Caco-2 (cell line): ENCODE data around the gene REXO2. TPM values are rescaled to one million over a fixed set of nuclear protein-coding genes. Genes with fewer than 3 reads are reported as not detected.

ENCODE experiments used
- BruUV-seq: library from RNA; stranded (reverse); fragments of 400-500 nt; replicated peaks from 2 replicates; lab custom pipeline; 2021; lab: Mats Ljungman, UMichigan
- CTCF ChIA-PET: fragments of 300-600 bp; sonication (Branson Sonifier 250); formaldehyde crosslinking; loops from one replicate; lab custom pipeline; 2022; ENCODE audit warnings: antibody characterized with exemption; lab: Charles Lee
- POLR2A ChIA-PET: fragments of 300-600 bp; sonication (Branson Sonifier 250); formaldehyde crosslinking; loops from one replicate; lab custom pipeline; 2022; ENCODE audit warnings: antibody characterized with exemption; lab: Charles Lee
- DNase-seq, 2 experiments: peaks; one replicate each; pipeline versions ENCODE4 v3.0.0 to v3.0.0-alpha.2; 2020 to 2022
- H3K27me3 ChIP-seq: replicated peaks from 2 replicates; pipeline ENCODE4 v1.6.0; 2011; ENCODE audit warnings: low read length; ENCODE audit not compliant: control insufficient read depth, insufficient read depth
- H3K36me3 ChIP-seq: 2 replicates; pipeline ENCODE4 v1.5.1; 2011; ENCODE audit warnings: low read length; ENCODE audit not compliant: control insufficient read depth, insufficient read depth
- H3K4me1 ChIP-seq: fragments of 250-450 bp; sonication (Bioruptor Pico); 2 replicates; pipeline ENCODE4 v1.5.1; 2020; ENCODE audit warnings: mild to moderate bottlenecking
- H3K4me3 ChIP-seq: 2 replicates; pipeline ENCODE4 v1.5.1; 2011; ENCODE audit warnings: low read depth, mild to moderate bottlenecking, control low read depth, low read length
- H3K9me3 ChIP-seq: fragments of 250-450 bp; sonication (Bioruptor Pico); 2 replicates; pipeline ENCODE4 v1.5.1; 2020; ENCODE audit warnings: mild to moderate bottlenecking, moderate library complexity
- H3K27ac Mint-ChIP-seq: one replicate; pipeline ENCODE4 v1.8.0; 2022; ENCODE audit warnings: mixed read lengths; ENCODE audit not compliant: unreplicated experiment
- H3K27me3 Mint-ChIP-seq: one replicate; pipeline ENCODE4 v1.8.0; 2022; ENCODE audit warnings: mixed read lengths; ENCODE audit not compliant: insufficient read depth, unreplicated experiment
- H3K36me3 Mint-ChIP-seq: one replicate; pipeline ENCODE4 v1.8.0; 2022; ENCODE audit warnings: mild to moderate bottlenecking, mixed read lengths; ENCODE audit not compliant: insufficient read depth, unreplicated experiment
- H3K4me1 Mint-ChIP-seq: one replicate; pipeline ENCODE4 v1.8.0; 2022; ENCODE audit warnings: low read depth, mixed read lengths; ENCODE audit not compliant: unreplicated experiment
- H3K4me3 Mint-ChIP-seq: one replicate; pipeline ENCODE4 v1.8.0; 2022; ENCODE audit warnings: mild to moderate bottlenecking, moderate library complexity, mixed read lengths; ENCODE audit not compliant: unreplicated experiment
- H3K9me3 Mint-ChIP-seq: one replicate; pipeline ENCODE4 v1.8.0; 2022; ENCODE audit warnings: mixed read lengths; ENCODE audit not compliant: unreplicated experiment
- intact Hi-C: fragments of 100-400 bp; cut with micrococcal nuclease; formaldehyde crosslinking; loops from one replicate; pipeline ENCODE4 v1.10.0; 2022; ENCODE audit not compliant: unreplicated experiment
- total RNA-seq: library from RNA; stranded (reverse); gene quantifications from 2 replicates; pipeline ENCODE4 v1.2.3, GENCODE V29; 2022
- TF ChIP-seq, protein P1 (sequence below), 2 experiments: fragments of 200-600 bp in 1 of 2; IDR thresholded peaks; 1 replicate in 1 of 2; 2 replicates in 1 of 2; pipeline versions ENCODE4 v1.5.1 to v1.8.0; 2011 to 2022; ENCODE audit warnings: antibody characterized with exemption in 1 of 2, control low read depth in 1 of 2, inconsistent platforms in 1 of 2, low read depth in 1 of 2, low read length in 1 of 2, mild to moderate bottlenecking in 1 of 2, moderate library complexity in 1 of 2; ENCODE audit not compliant: insufficient read depth in 1 of 2, severe bottlenecking in 1 of 2, unreplicated experiment in 1 of 2

REXO2 gene
- total RNA-seq, 1 experiment from 2014 or later: 241 TPM

DNA sequence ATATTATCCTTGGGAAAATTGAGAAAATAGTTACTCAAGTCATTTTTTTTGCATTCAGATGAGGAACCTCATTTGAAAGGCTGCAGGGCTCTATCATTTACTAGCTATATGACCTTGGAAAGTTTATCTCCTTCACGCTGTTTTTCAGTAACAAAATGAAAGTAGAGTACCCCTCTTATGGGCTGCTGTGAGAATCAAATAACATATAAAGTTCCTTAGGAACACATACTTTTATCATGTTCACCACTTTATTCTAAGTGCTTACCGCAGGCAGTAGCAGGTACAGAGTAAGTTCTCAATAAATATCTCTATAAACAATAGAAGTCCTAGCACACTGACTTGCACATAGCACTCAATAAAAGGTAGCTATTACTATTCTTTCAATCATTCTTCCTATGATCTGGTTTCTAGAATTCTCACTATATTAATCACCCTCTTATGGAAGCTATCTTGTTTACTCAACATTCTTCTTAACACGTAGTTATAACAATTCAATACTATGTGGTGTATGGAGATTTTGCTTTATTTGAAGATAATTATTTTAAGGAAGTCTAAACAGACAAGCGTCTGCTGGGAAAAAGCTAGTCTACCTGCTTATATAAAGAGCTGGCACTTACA is 40.9 kb upstream of the REXO2 start:
- Mint-ChIP-seq H3K4me3 (peak overlapping the region; percentile 91), H3K9me3 (no peaks in the 10 kb centered on the region), H3K27me3 (no peaks in the 10 kb centered on the region), H3K36me3 (peaks cover 25% of the 10 kb centered on the region), H3K4me1 (peaks cover 36% of the 10 kb centered on the region), H3K27ac (peak overlapping the region; percentile 99)
- BruUV-seq: no TSS peak
- CTCF ChIA-PET: interaction anchor here (0.6 kb wide), 1 partner anchor 602 kb away, joined by 3 read pairs; no protein-coding TSS in a partner anchor
- no peaks in the 10 kb centered on the region for H3K9me3 ChIP-seq
- no peaks in the 10 kb centered on the region for H3K27me3 ChIP-seq
- intact Hi-C loops: no loop called here
- no peak for DNase-seq
- TF ChIP-seq, protein P1, sequence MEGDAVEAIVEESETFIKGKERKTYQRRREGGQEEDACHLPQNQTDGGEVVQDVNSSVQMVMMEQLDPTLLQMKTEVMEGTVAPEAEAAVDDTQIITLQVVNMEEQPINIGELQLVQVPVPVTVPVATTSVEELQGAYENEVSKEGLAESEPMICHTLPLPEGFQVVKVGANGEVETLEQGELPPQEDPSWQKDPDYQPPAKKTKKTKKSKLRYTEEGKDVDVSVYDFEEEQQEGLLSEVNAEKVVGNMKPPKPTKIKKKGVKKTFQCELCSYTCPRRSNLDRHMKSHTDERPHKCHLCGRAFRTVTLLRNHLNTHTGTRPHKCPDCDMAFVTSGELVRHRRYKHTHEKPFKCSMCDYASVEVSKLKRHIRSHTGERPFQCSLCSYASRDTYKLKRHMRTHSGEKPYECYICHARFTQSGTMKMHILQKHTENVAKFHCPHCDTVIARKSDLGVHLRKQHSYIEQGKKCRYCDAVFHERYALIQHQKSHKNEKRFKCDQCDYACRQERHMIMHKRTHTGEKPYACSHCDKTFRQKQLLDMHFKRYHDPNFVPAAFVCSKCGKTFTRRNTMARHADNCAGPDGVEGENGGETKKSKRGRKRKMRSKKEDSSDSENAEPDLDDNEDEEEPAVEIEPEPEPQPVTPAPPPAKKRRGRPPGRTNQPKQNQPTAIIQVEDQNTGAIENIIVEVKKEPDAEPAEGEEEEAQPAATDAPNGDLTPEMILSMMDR (IDR thresholded peaks at IDR 0.05; ENCODE audit: insufficient read depth in 1 of 2, low read depth in 1 of 2, low read length in 1 of 2, severe bottlenecking in 1 of 2, unreplicated experiment in 1 of 2): no peak
- H3K4me3 ChIP-seq: no peak overlapping the region
- POLR2A ChIA-PET: interaction anchor here (0.5 kb wide), 1 partner anchor 522 kb away, joined by 5 read pairs; no protein-coding TSS in a partner anchor
- H3K4me1 ChIP-seq: peaks cover 16% of the 10 kb centered on the region
- H3K36me3 ChIP-seq: 0 out of 2 replicates have a peak, but pooled peaks cover 2% of the 10 kb centered on the region

DNA sequence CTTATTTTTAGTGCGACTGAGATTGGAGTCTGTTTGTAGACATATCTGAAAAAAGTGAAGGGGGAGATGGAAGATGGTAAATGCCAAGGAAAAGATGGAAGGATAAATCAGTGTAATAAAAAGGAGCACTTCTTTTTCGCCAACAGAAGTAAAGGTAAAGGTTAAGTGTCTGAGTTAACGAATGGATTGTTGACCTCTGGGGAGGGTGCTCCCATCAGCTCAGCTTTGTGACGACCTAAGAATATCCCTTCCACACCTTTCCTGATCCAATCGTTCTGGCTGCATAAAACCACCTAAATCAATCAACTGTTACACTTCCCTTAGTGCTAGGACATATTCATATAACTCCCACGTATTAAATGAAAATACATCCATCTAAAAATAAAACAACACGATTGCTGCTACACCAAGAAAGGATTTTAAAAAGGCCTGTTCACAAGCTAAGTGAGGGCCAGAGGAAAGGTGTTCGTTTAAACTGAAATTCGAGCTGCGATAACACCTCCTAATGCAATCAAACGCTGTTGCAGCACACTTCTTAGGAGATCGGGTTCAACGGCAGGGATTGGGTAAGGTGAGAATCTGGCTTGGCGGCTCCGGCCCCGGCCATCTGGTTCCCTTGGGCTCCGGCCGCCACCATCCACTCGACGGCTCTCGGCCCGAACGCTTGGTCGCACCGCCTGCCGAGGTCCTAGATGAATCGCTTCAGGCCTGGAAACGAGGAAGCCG is 39.6 kb upstream of the REXO2 start:
- intact Hi-C loops: loop anchor here (1.0 to 5.0 kb wide), 4 partner anchors 39 to 158 kb away; partner anchors contain the start of gene NXPE1
- Histone ChIP-seq H3K36me3 (peaks cover 3% of the 10 kb centered on the region; the same call in 1 of the 2 replicates), H3K4me3 (peak overlapping the region; percentile 51), H3K9me3 (no peaks in the 10 kb centered on the region), H3K4me1 (peaks cover 16% of the 10 kb centered on the region), H3K27me3 (no peaks in the 10 kb centered on the region)
- CTCF ChIA-PET: interaction anchor here (1.3 kb wide), 1 partner anchor 59 kb away, joined by 3 read pairs; no protein-coding TSS in a partner anchor
- Mint-ChIP-seq H3K4me1 (peaks cover 36% of the 10 kb centered on the region), H3K27ac (peak overlapping the region; percentile 99), H3K36me3 (peaks cover 32% of the 10 kb centered on the region), H3K4me3 (peak overlapping the region; percentile 91), H3K27me3 (no peaks in the 10 kb centered on the region), H3K9me3 (no peaks in the 10 kb centered on the region)
- DNase-seq: peak in 1 of 2 experiments; percentile 15
- TF ChIP-seq, protein P1 (IDR thresholded peaks at IDR 0.05; ENCODE audit: insufficient read depth in 1 of 2, low read depth in 1 of 2, low read length in 1 of 2, severe bottlenecking in 1 of 2, unreplicated experiment in 1 of 2): no peak
- BruUV-seq: no TSS peak
- POLR2A ChIA-PET: interaction anchor here (0.6 to 1.8 kb wide), 2 partner anchors 40 to 59 kb away, joined by 3 to 10 read pairs; partner anchors contain the start of gene REXO2
